Loucy (cell line): ENCODE results near the gene HERC2.
"Not testable (repeated sequence)": the region's sequence is repeated elsewhere in the genome, so short reads cannot be mapped to it uniquely, and the experiment has no call there.

Experiments used
- EZH2phosphoT487 ChIP-seq: fragments of 200-600 bp; IDR thresholded peaks from 2 replicates; pipeline ENCODE4 v1.6.1; 2018; ENCODE audit warnings: antibody characterized with exemption, mild to moderate bottlenecking, moderate library complexity, borderline replicate concordance
- TF ChIP-seq, protein P1 (sequence below): fragments of 200-600 bp; sonication (generic); conservative IDR thresholded peaks from 2 replicates; pipeline ENCODE4 v1.5.1; 2014; ENCODE audit warnings: mild to moderate bottlenecking, antibody characterized with exemption, low read length

DNA sequence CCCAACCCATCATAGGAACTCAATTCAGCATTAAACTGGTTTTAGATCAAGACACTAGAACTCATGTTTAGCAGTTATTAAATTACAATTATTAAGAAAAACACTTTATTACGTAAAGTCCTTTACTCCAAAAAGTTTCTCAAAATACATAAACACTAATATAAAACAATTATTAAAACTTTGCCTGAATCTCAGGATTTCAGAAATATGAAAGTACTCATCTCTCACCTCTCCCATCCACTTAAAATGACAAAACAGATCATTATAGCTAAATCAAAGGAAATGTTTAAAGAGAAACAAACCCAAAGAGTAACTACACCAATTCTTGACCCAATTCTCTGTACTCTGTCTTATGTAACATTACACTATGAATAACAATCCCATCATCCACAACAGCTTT, 2.3 kb downstream of the HERC2 start:
- TF ChIP-seq, protein P1, sequence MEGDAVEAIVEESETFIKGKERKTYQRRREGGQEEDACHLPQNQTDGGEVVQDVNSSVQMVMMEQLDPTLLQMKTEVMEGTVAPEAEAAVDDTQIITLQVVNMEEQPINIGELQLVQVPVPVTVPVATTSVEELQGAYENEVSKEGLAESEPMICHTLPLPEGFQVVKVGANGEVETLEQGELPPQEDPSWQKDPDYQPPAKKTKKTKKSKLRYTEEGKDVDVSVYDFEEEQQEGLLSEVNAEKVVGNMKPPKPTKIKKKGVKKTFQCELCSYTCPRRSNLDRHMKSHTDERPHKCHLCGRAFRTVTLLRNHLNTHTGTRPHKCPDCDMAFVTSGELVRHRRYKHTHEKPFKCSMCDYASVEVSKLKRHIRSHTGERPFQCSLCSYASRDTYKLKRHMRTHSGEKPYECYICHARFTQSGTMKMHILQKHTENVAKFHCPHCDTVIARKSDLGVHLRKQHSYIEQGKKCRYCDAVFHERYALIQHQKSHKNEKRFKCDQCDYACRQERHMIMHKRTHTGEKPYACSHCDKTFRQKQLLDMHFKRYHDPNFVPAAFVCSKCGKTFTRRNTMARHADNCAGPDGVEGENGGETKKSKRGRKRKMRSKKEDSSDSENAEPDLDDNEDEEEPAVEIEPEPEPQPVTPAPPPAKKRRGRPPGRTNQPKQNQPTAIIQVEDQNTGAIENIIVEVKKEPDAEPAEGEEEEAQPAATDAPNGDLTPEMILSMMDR: not testable (repeated sequence)
- not testable (repeated sequence) for TF ChIP-seq EZH2phosphoT487
